ENCODE measurements around the gene CTNNA1. TPM values are rescaled to one million over a fixed set of nuclear protein-coding genes. Genes with fewer than 3 reads are reported as not detected.
A peak's percentile ranks its signal among the peaks of the same experiment; 100 is the strongest.

CTNNA1 gene
- total and polyA plus RNA-seq, 2 donors (not counting 3 experiments of a cell fraction or from before 2014, with no cell fraction given), result 156 to 394 TPM

- H2AFZ ChIP-seq (ENCODE audit: low read depth, low read length), result no peak overlapping the region
- no peaks in the 10 kb centered on the region for H3K9me3 ChIP-seq (replicated peaks; ENCODE audit: control insufficient read depth, insufficient read depth, low read length)
- H4K20me1 ChIP-seq (replicated peaks; ENCODE audit: control insufficient read depth, extremely low read depth, insufficient read depth, low read length), result peaks cover 8% of the 10 kb centered on the region
- dilution Hi-C loops (cut with MboI; ENCODE audit: extremely low pct_ligation_motif_present, low sequenced_read_pairs), result no loop called here
- TF ChIP-seq, protein P1, sequence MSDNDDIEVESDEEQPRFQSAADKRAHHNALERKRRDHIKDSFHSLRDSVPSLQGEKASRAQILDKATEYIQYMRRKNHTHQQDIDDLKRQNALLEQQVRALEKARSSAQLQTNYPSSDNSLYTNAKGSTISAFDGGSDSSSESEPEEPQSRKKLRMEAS (IDR thresholded peaks at IDR 0.05; ENCODE audit: insufficient read depth, insufficient read length), result no peak
- no peak for TF ChIP-seq POLR2A (IDR thresholded peaks at IDR 0.05; ENCODE audit: low read depth, low read length)
- TF ChIP-seq FOS (IDR thresholded peaks at IDR 0.05; ENCODE audit: borderline replicate concordance, insufficient read depth, low read length), result no peak
- TF ChIP-seq, protein P2, sequence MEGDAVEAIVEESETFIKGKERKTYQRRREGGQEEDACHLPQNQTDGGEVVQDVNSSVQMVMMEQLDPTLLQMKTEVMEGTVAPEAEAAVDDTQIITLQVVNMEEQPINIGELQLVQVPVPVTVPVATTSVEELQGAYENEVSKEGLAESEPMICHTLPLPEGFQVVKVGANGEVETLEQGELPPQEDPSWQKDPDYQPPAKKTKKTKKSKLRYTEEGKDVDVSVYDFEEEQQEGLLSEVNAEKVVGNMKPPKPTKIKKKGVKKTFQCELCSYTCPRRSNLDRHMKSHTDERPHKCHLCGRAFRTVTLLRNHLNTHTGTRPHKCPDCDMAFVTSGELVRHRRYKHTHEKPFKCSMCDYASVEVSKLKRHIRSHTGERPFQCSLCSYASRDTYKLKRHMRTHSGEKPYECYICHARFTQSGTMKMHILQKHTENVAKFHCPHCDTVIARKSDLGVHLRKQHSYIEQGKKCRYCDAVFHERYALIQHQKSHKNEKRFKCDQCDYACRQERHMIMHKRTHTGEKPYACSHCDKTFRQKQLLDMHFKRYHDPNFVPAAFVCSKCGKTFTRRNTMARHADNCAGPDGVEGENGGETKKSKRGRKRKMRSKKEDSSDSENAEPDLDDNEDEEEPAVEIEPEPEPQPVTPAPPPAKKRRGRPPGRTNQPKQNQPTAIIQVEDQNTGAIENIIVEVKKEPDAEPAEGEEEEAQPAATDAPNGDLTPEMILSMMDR (IDR thresholded peaks at IDR 0.05; ENCODE audit: extremely low read depth in 1 of 2, insufficient read depth in 1 of 2, low read depth in 1 of 2, low read length in 2 of 2), result no peak
- TF ChIP-seq POLR2AphosphoS5 (IDR thresholded peaks at IDR 0.05; ENCODE audit: insufficient read depth, low read depth, low read length), result no peak
- TF ChIP-seq EZH2 (IDR thresholded peaks at IDR 0.05; ENCODE audit: borderline replicate concordance, low read depth, low read length, severe bottlenecking), result no peak
- no peak for TF ChIP-seq GATA2 (IDR thresholded peaks at IDR 0.05; ENCODE audit: insufficient read depth, insufficient read length, low read depth, low read length)
- TF ChIP-seq MYC (IDR thresholded peaks at IDR 0.05; ENCODE audit: low read depth, low read length), result no peak
- no peak for TF ChIP-seq JUN (IDR thresholded peaks at IDR 0.05; ENCODE audit: borderline replicate concordance, insufficient read depth, insufficient read length, low read depth)
- BruUV-seq (replicated peaks), result no TSS peak
- H3K4me1 ChIP-seq (ENCODE audit: control insufficient read depth, extremely low read depth, insufficient read depth, low read length), result peaks cover 17% of the 10 kb centered on the region
- peaks cover 0 to 2% of the 10 kb centered on the region in 2 experiments for H3K36me3 ChIP-seq (ENCODE audit: control insufficient read depth in 2 of 2, extremely low read depth in 1 of 2, insufficient read depth in 2 of 2, low read length in 2 of 2)
- peak; percentile 53 for FAIRE-seq
- intact Hi-C loops (cut with micrococcal nuclease), result loop anchor here (5.0 kb wide), 1 partner anchor 142 kb away; no protein-coding TSS in a partner anchor
- H3K79me2 ChIP-seq (ENCODE audit: control insufficient read depth, insufficient read depth, low read length), result peaks cover 96% of the 10 kb centered on the region
- ChIA-PET CTCF (interaction anchor here (0.7 to 4.0 kb wide), 4 partner anchors 12 to 181 kb away, joined by 3 to 27 read pairs (median 6); no protein-coding TSS in a partner anchor), POLR2A (interaction anchor here (0.6 kb wide), 2 partner anchors 21 to 483 kb away, joined by 3 to 6 read pairs; no protein-coding TSS in a partner anchor)
- peak overlapping the region; percentile 81 for H3K27ac ChIP-seq (ENCODE audit: insufficient read depth, low read depth, low read length)
- DNase-seq (ENCODE audit: low read depth, low spot score), result peak; percentile 35
- H3K27me3 ChIP-seq (ENCODE audit: control insufficient read depth in 2 of 2, insufficient read depth in 2 of 2, low read length in 2 of 2), result no peaks in the 10 kb centered on the region
- no peak overlapping the region for H3K9ac ChIP-seq (replicated peaks; ENCODE audit: extremely low read depth, insufficient read depth, low read length)
- no peaks in the 10 kb centered on the region for H3K9me1 ChIP-seq (replicated peaks; ENCODE audit: control insufficient read depth, extremely low read depth, insufficient read depth, low read length)
- peak overlapping the region in 1 of 3 experiments; percentile 4 for H3K4me3 ChIP-seq (replicated peaks in 1 of 3; ENCODE audit: insufficient read depth in 1 of 3, low read depth in 1 of 3, low read length in 3 of 3)
- peak overlapping the region; percentile 59 for H3K4me2 ChIP-seq (ENCODE audit: insufficient read depth, low read length)
These were observed 7.4 kb downstream of the CTNNA1 start for GRCh38 chr5:138760448-138761110.

Measured in endothelial cell of umbilical vein (primary cell).